IMR-90 (cell line): ENCODE measurements around the gene CASS4. TPM values are rescaled to one million over a fixed set of nuclear protein-coding genes. Genes with fewer than 3 reads are reported as not detected.

Experiments
- ATAC-seq: fragments of 200-7000 bp; cut with Tn5 transposase; 2 replicates; pipeline ENCODE4 v1.9.1; 2020; ENCODE audit warnings: low read depth, mild to moderate bottlenecking, moderate library complexity
- BruUV-seq: library from RNA; stranded (reverse); fragments of 400-500 nt; replicated peaks from 2 replicates; lab custom pipeline; 2021; lab: Mats Ljungman, UMichigan
- CTCF ChIA-PET: fragments of 300-600 bp; formaldehyde crosslinking; extraction: SDS; loops from one replicate; lab custom pipeline; 2021; ENCODE audit warnings: antibody characterized with exemption; lab: Yijun Ruan, JAX
- POLR2A ChIA-PET: fragments of 300-600 bp; sonication (Branson Sonifier 250); formaldehyde crosslinking; loops from one replicate; lab custom pipeline; 2022; ENCODE audit warnings: antibody characterized with exemption; ENCODE audit not compliant: unreplicated experiment; lab: Charles Lee
- DNase-seq: peaks from one replicate; pipeline ENCODE4 v3.0.0; 2013
- H2AFZ ChIP-seq: replicated peaks from 2 replicates; pipeline ENCODE3; 2013; ENCODE audit warnings: low read length, mild to moderate bottlenecking; ENCODE audit not compliant: poor library complexity
- H2AK5ac ChIP-seq: 2 replicates; pipeline ENCODE4 v1.6.1; 2013; ENCODE audit warnings: low read depth, low read length, inconsistent platforms
- H2AK9ac ChIP-seq: replicated peaks from 2 replicates; pipeline ENCODE3; 2013; ENCODE audit warnings: mild to moderate bottlenecking, low read depth, low read length, moderate library complexity; ENCODE audit not compliant: poor library complexity
- H2BK120ac ChIP-seq: 2 replicates; pipeline ENCODE4 v1.6.1; 2013; ENCODE audit warnings: low read depth, low read length, inconsistent platforms
- H2BK15ac ChIP-seq: 3 replicates; pipeline ENCODE4 v1.6.1; 2013; ENCODE audit warnings: low read depth, low read length, inconsistent platforms
- H2BK20ac ChIP-seq: 2 replicates; pipeline ENCODE4 v1.6.1; 2013; ENCODE audit warnings: low read depth, mild to moderate bottlenecking, inconsistent platforms, low read length, moderate library complexity
- H2BK5ac ChIP-seq: 2 replicates; pipeline ENCODE4 v1.6.1; 2013; ENCODE audit warnings: mild to moderate bottlenecking, low read depth, low read length, inconsistent platforms; ENCODE audit not compliant: poor library complexity, severe bottlenecking
- H3K14ac ChIP-seq: replicated peaks from 2 replicates; pipeline ENCODE4 v1.6.1; 2013; ENCODE audit warnings: low read depth, low read length, inconsistent platforms
- H3K18ac ChIP-seq: 2 replicates; pipeline ENCODE4 v1.6.1; 2013; ENCODE audit warnings: low read depth, low read length, control low read depth
- H3K23ac ChIP-seq: 2 replicates; pipeline ENCODE4 v1.6.1; 2013; ENCODE audit warnings: low read depth, low read length, inconsistent platforms
- H3K27ac ChIP-seq: 2 replicates; pipeline ENCODE4 v1.5.1; 2013; ENCODE audit warnings: mild to moderate bottlenecking, control low read depth, low read length; ENCODE audit not compliant: insufficient read depth
- H3K27me3 ChIP-seq: 2 replicates; pipeline ENCODE4 v1.6.1; 2013; ENCODE audit warnings: low read length; ENCODE audit not compliant: control insufficient read depth, insufficient read depth
- H3K36me3 ChIP-seq: 2 replicates; pipeline ENCODE4 v1.6.1; 2013; ENCODE audit warnings: low read length, mixed read lengths; ENCODE audit not compliant: control insufficient read depth, insufficient read depth
- H3K4ac ChIP-seq: 2 replicates; pipeline ENCODE4 v1.6.1; 2013; ENCODE audit warnings: low read depth, low read length, inconsistent platforms
- H3K4me1 ChIP-seq: 2 replicates; pipeline ENCODE4 v1.6.1; 2013; ENCODE audit warnings: low read length, mixed read lengths; ENCODE audit not compliant: control insufficient read depth, insufficient read depth
- H3K4me2 ChIP-seq: 2 replicates; pipeline ENCODE4 v1.6.1; 2013; ENCODE audit warnings: low read depth, mild to moderate bottlenecking, control low read depth, low read length, moderate library complexity
- H3K4me3 ChIP-seq: 2 replicates; pipeline ENCODE4 v1.5.1; 2013; ENCODE audit warnings: low read depth, mild to moderate bottlenecking, control low read depth, low read length, moderate library complexity; ENCODE audit not compliant: insufficient read depth
- H3K56ac ChIP-seq: 2 replicates; pipeline ENCODE4 v1.6.1; 2013; ENCODE audit warnings: low read length, inconsistent platforms; ENCODE audit not compliant: insufficient read depth; ENCODE audit errors: extremely low read depth
- H3K79me1 ChIP-seq, 2 experiments: 2 replicates each; pipeline ENCODE4 v1.6.1; 2013; ENCODE audit warnings: low read length in 2 of 2, inconsistent platforms in 1 of 2, low read depth in 1 of 2
- H3K9ac ChIP-seq: 2 replicates; pipeline ENCODE4 v1.6.1; 2013; ENCODE audit warnings: low read depth, low read length, control low read depth
- H3K9me1 ChIP-seq: 2 replicates; pipeline ENCODE4 v1.6.1; 2013; ENCODE audit warnings: low read length, inconsistent platforms; ENCODE audit not compliant: insufficient read depth
- H3K9me3 ChIP-seq: 2 replicates; pipeline ENCODE4 v1.6.1; 2013; ENCODE audit warnings: low read length; ENCODE audit not compliant: control insufficient read depth, insufficient read depth
- H4K20me1 ChIP-seq: 2 replicates; pipeline ENCODE4 v1.6.1; 2013; ENCODE audit warnings: low read length, inconsistent platforms; ENCODE audit not compliant: insufficient read depth
- H4K5ac ChIP-seq: 2 replicates; pipeline ENCODE4 v1.6.1; 2013; ENCODE audit warnings: mild to moderate bottlenecking, low read depth, low read length, control low read depth
- H4K8ac ChIP-seq, 2 experiments: 2 replicates each; pipeline ENCODE4 v1.6.1; 2013; ENCODE audit warnings: low read depth in 2 of 2, low read length in 2 of 2, control low read depth in 1 of 2, inconsistent platforms in 1 of 2
- H4K91ac ChIP-seq: 2 replicates; pipeline ENCODE4 v1.6.1; 2013; ENCODE audit warnings: low read depth, low read length, inconsistent platforms; ENCODE audit not compliant: insufficient read depth
- CEBPB ChIP-seq: IDR thresholded peaks from 2 replicates; pipeline ENCODE4 v1.6.1; 2012; ENCODE audit warnings: low read depth, low read length, improper control_type of control experiment
- CTCF ChIP-seq: conservative IDR thresholded peaks from 2 replicates; pipeline ENCODE4 v1.5.1; 2012; ENCODE audit warnings: mild to moderate bottlenecking, low read depth, low read length, improper control_type of control experiment
- FOS ChIP-seq: fragments of 150-350 bp; IDR thresholded peaks from 2 replicates; pipeline ENCODE4 v1.6.1; 2016; ENCODE audit warnings: low read depth, low read length
- WGBS, 2 experiments: methylation state at CpG; one replicate each; pipeline versions ENCODE4 v1.1.5 to v1.1.7; 2013; ENCODE audit warnings: missing lambda C conversion rate in 2 of 2; ENCODE audit not compliant: insufficient read length in 1 of 2; ENCODE audit errors: extremely low coverage in 2 of 2; 5-methylcytosine and 5-hydroxymethylcytosine counted together
- dilution Hi-C: fragments of 300-500 bp; cut with HindIII; formaldehyde crosslinking; loops from one replicate; pipeline ENCODE4 v1.14.3; 2018; ENCODE audit warnings: low sequenced_read_pairs; ENCODE audit not compliant: unreplicated experiment
- in situ Hi-C: fragments of 300-500 bp; cut with MboI; formaldehyde crosslinking; loops from 3 replicates; pipeline ENCODE4 v1.14.3; 2019; ENCODE audit warnings: low sequenced_read_pairs, inconsistent platforms, mixed read lengths
- intact Hi-C: fragments of 100-400 bp; cut with micrococcal nuclease; formaldehyde crosslinking; loops from 2 replicates; pipeline ENCODE4 v1.10.0; 2022
- polyA plus RNA-seq, 3 experiments: library from polyadenylated mRNA; depleted of rRNA; stranded (reverse); fragments of >200 nt; gene quantifications; 2 replicates each; pipeline ENCODE4 v1.2.3, GENCODE V29; 2012; ENCODE audit warnings: low replicate concordance in 1 of 3
- total RNA-seq: library from RNA; depleted of rRNA; stranded (reverse); fragments of >200 nt; gene quantifications from 2 replicates; pipeline ENCODE4 v1.2.3, GENCODE V29; 2012

Gene CASS4
- total and polyA plus RNA-seq, 2 of the 4 experiments (the other 2 are of a cell fraction), result 25.8 to 26.5 TPM

- Histone ChIP-seq H3K9me1 (peaks cover 8% of the 10 kb centered on the region; the same call in 1 of the 2 replicates), H3K9ac (no peak overlapping the region), H2AK9ac (no peak overlapping the region), H4K5ac (no peak overlapping the region), H3K4me1 (peaks cover 2% of the 10 kb centered on the region), H3K4me3 (no peak overlapping the region), H3K14ac (no peak overlapping the region), H3K56ac (no peak overlapping the region), H3K9me3 (no peaks in the 10 kb centered on the region), H3K79me1 (peaks cover 54 to 59% of the 10 kb centered on the region in 2 experiments), H2AK5ac (no peak overlapping the region), H2BK15ac (no peak overlapping the region), H4K91ac (no peak overlapping the region), H3K27ac (no peak overlapping the region), H3K4me2 (no peak overlapping the region), H3K23ac (no peak overlapping the region), H2AFZ (no peak overlapping the region), H3K36me3 (peaks cover 14% of the 10 kb centered on the region), H3K27me3 (no peaks in the 10 kb centered on the region), H4K20me1 (no peaks in the 10 kb centered on the region; the same call in none of the 2 replicates), H3K4ac (no peak overlapping the region), H2BK5ac (peak overlapping the region; percentile 53), H4K8ac (no peak overlapping the region), H3K18ac (no peak overlapping the region), H2BK120ac (no peak overlapping the region), H2BK20ac (no peak overlapping the region)
- intact Hi-C loops (no loop called here), in situ Hi-C loops (loop anchor here (25.0 kb wide), 1 partner anchor 982 kb away; the partner anchor contains the start of gene RAE1), dilution Hi-C loops (no loop called here)
- ATAC-seq (peak; percentile 84), DNase-seq (peak; percentile 88)
- no TSS peak for BruUV-seq
- peak; percentile 32; the same call in 1 of the 2 replicates for TF ChIP-seq CEBPB
- TF ChIP-seq CTCF, result no peak
- 0 out of 2 replicates have a peak, but pooled peaks have one; percentile 8 for TF ChIP-seq FOS
- ChIA-PET POLR2A (no interaction called here), CTCF (interaction anchor here (0.6 kb wide), 1 partner anchor 60 kb away, joined by 5 read pairs; no protein-coding TSS in a partner anchor)
- WGBS, 2 experiments, result no CpG with 5 or more reads among the region's 1 CpG
These were observed 31.7 kb upstream of the CASS4 start for GRCh38 chr20:56380375-56380774.
